Measurements from ENCODE around the gene DCTN3. TPM values are rescaled to one million over a fixed set of nuclear protein-coding genes. Genes with fewer than 3 reads are reported as not detected.

The DCTN3 gene
- total and polyA plus RNA-seq, 12 donors, result 30.5 to 143 (median 127) TPM

- H3K27ac ChIP-seq, result no peak overlapping the region
- DNase-seq (no peak), ATAC-seq (no peak)
- H3K9me3 ChIP-seq, result no peaks in the 10 kb centered on the region
- H3K4me1 ChIP-seq, result peaks cover 3 to 20% (median 12%) of the 10 kb centered on the region in 9 donors
- no peaks in the 10 kb centered on the region for H3K36me3 ChIP-seq
- H3K4me3 ChIP-seq, result no peak overlapping the region
- peaks cover 7 to 82% (median 72%) of the 10 kb centered on the region in 7 donors for H3K27me3 ChIP-seq
- no peak for TF ChIP-seq CTCF (IDR thresholded peaks at IDR 0.05)
- WGBS, 2 donors, result 94 to 96% methylated on average over 5 of the region's 5 CpGs
- intact Hi-C loops (cut with DNase I), result no loop called here
Observed at GRCh38 chr9:34582787-34583186, 37.5 kb downstream of the DCTN3 start.

GRCh38 chr9:34581318-34581717, 39.0 kb downstream of the DCTN3 start:
- intact Hi-C loops (cut with DNase I), result no loop called here
- DNase-seq (no peak), ATAC-seq (no peak)
- TF ChIP-seq CTCF (IDR thresholded peaks at IDR 0.05), result no peak
- Histone ChIP-seq H3K27me3 (peaks cover 7 to 82% (median 62%) of the 10 kb centered on the region in 7 donors), H3K9me3 (no peaks in the 10 kb centered on the region), H3K36me3 (no peaks in the 10 kb centered on the region), H3K4me3 (no peak overlapping the region), H3K4me1 (peaks cover 3 to 20% (median 12%) of the 10 kb centered on the region in 9 donors), H3K27ac (no peak overlapping the region)
- 85 to 86% methylated on average over 3 of the region's 3 CpGs for WGBS, 2 donors

GRCh38 chr9:34580358-34580757, 39.9 kb downstream of the DCTN3 start:
- Histone ChIP-seq H3K27ac (no peak overlapping the region), H3K36me3 (no peaks in the 10 kb centered on the region), H3K4me3 (no peak overlapping the region), H3K9me3 (no peaks in the 10 kb centered on the region), H3K4me1 (peaks cover 3 to 20% (median 12%) of the 10 kb centered on the region in 9 donors), H3K27me3 (peaks cover 7 to 78% (median 52%) of the 10 kb centered on the region in 7 donors)
- no peak for TF ChIP-seq CTCF (IDR thresholded peaks at IDR 0.05)
- intact Hi-C loops (cut with DNase I), result no loop called here
- DNase-seq (no peak), ATAC-seq (no peak)
- 69 to 75% methylated on average over 8 of the region's 8 CpGs for WGBS, 2 donors

- ATAC-seq (no peak), DNase-seq (no peak)
- H3K4me1 ChIP-seq, result peaks cover 3 to 20% (median 12%) of the 10 kb centered on the region in 9 donors
- peaks cover 7 to 73% (median 46%) of the 10 kb centered on the region in 7 donors for H3K27me3 ChIP-seq
- no peak overlapping the region for H3K27ac ChIP-seq
- H3K4me3 ChIP-seq, result no peak overlapping the region
- H3K36me3 ChIP-seq, result no peaks in the 10 kb centered on the region
- no peak for TF ChIP-seq CTCF (IDR thresholded peaks at IDR 0.05)
- H3K9me3 ChIP-seq, result no peaks in the 10 kb centered on the region
- intact Hi-C loops (cut with DNase I), result no loop called here
- WGBS, 2 donors, result 80 to 83% methylated on average over 5 of the region's 5 CpGs
Observed at GRCh38 chr9:34579808-34580163, 40.5 kb downstream of the DCTN3 start.

Data from heart right ventricle (tissue), 16 donors.